ENCODE data around the gene PCBP3.

PCBP3 gene

GRCh38 chr21:45827881-45828579 lies 184.5 kb downstream of the PCBP3 start:
- no peak overlapping the region for H3K4me3 ChIP-seq (ENCODE audit: low read depth, low read length)
- no peak for DNase-seq (ENCODE audit: low read depth)
- TF ChIP-seq MYC (IDR thresholded peaks at IDR 0.05; ENCODE audit: low read depth, low read length), result no peak
- no peak for TF ChIP-seq CTCF (IDR thresholded peaks at IDR 0.05; ENCODE audit: low read depth, low read length)
- no peak for TF ChIP-seq POLR2A (IDR thresholded peaks at IDR 0.05; ENCODE audit: extremely low read depth, insufficient read length)
- TF ChIP-seq MAX (IDR thresholded peaks at IDR 0.05; ENCODE audit: low read depth, low read length), result no peak

DNA sequence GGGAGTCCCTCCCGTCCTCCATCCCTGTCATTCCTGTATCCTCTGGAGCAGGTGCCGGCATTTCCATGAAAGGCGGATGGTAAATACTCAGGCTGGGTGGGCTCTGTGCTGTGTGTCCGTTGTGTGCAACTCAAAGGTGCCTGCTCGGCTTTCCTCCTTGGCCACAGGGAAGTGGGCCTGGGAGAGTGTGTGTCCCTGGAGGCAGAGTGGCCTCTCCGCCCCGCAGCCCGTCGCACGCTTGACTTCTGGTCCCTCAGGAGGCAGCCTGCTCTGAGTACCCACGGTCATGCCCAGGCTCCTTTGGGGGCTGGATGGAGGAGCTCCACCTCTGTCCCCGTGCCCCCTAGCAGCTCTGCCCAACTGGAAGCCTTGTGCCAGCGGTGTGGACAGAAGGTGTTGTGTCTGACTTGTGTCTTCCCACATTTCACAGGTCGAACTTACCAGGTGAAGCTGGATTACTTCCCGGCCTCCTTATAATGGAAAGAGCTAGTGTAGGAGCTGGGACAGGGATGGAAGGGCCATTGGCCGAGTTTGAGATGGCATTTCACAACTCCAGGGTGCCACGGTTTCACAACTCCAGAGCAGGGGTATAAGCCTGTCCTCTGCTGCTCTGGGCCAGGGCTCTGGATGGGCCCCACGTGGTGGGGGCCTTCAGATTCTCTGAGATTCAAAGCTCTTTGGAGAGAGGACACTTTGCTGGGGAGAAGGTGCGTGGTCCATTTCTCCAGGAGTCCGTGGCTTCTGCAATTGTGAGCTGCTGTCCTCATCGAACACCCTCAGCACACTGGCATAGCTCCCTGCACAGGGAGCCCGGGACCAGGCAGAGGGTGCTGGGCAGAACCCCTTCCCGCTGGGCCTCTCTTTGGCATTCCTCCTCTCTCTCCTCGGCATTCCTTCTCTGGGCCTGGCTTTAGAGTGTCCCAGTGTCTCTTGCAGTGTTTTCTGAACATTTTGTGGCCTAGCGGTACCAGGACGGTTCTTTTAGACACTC lies 185.3 kb downstream of the PCBP3 start:
- DNase-seq (ENCODE audit: low read depth), result no peak
- TF ChIP-seq MYC (IDR thresholded peaks at IDR 0.05; ENCODE audit: low read depth, low read length), result no peak
- no peak for TF ChIP-seq CTCF (IDR thresholded peaks at IDR 0.05; ENCODE audit: low read depth, low read length)
- TF ChIP-seq MAX (IDR thresholded peaks at IDR 0.05; ENCODE audit: low read depth, low read length), result no peak
- TF ChIP-seq POLR2A (IDR thresholded peaks at IDR 0.05; ENCODE audit: extremely low read depth, insufficient read length), result no peak
- no peak overlapping the region for H3K4me3 ChIP-seq (ENCODE audit: low read depth, low read length)

- TF ChIP-seq CTCF (IDR thresholded peaks at IDR 0.05; ENCODE audit: low read depth, low read length), result no peak
- TF ChIP-seq MYC (IDR thresholded peaks at IDR 0.05; ENCODE audit: low read depth, low read length), result no peak
- no peak for TF ChIP-seq POLR2A (IDR thresholded peaks at IDR 0.05; ENCODE audit: extremely low read depth, insufficient read length)
- TF ChIP-seq MAX (IDR thresholded peaks at IDR 0.05; ENCODE audit: low read depth, low read length), result no peak
- no peak for DNase-seq (ENCODE audit: low read depth)
- no peak overlapping the region for H3K4me3 ChIP-seq (ENCODE audit: low read depth, low read length)
Measured at GRCh38 chr21:45829668-45830067, 186.1 kb downstream of the PCBP3 start.

- TF ChIP-seq POLR2A (IDR thresholded peaks at IDR 0.05; ENCODE audit: extremely low read depth, insufficient read length) (no peak), CTCF (IDR thresholded peaks at IDR 0.05; ENCODE audit: low read depth, low read length) (no peak), MAX (IDR thresholded peaks at IDR 0.05; ENCODE audit: low read depth, low read length) (no peak), MYC (IDR thresholded peaks at IDR 0.05; ENCODE audit: low read depth, low read length) (no peak)
- no peak overlapping the region for H3K4me3 ChIP-seq (ENCODE audit: low read depth, low read length)
- DNase-seq (ENCODE audit: low read depth), result no peak
Measured at GRCh38 chr21:45830221-45830640, 186.7 kb downstream of the PCBP3 start.

DNA sequence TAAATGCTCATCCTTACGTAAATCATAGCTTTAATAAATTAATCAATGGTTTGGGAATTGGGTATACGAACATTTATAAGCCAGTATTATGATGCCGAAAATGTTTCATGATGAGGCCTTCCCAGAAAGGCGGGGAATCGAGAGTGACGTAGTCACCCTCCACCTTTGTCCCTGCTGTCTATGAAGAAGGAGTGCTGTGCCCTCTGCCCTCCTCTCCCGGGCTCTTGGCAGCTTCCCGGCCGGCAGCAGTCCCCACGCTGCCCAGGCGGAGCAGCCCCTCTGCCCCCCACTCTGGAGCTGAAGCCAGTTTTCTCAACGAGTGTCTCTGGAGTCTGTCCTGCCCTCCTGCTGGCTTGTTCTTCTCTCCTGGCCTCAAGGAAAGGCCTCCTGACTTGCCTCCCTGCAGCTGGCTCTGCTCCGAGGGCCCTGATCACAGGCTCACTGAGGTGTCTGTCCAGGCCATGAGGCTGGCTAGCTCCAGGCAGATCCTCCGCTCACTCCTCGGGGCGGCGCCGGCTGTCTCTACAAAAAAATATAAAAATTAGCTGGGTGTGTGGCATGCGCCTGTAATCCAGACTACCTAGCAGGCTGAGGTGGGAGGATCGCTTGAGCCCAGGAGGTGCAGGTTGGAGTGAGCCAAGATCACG lies 187.3 kb downstream of the PCBP3 start:
- no peak for DNase-seq (ENCODE audit: low read depth)
- H3K4me3 ChIP-seq (ENCODE audit: low read depth, low read length), result no peak overlapping the region
- no peak for TF ChIP-seq CTCF (IDR thresholded peaks at IDR 0.05; ENCODE audit: low read depth, low read length)
- no peak for TF ChIP-seq POLR2A (IDR thresholded peaks at IDR 0.05; ENCODE audit: extremely low read depth, insufficient read length)
- TF ChIP-seq MAX (IDR thresholded peaks at IDR 0.05; ENCODE audit: low read depth, low read length), result no peak
- TF ChIP-seq MYC (IDR thresholded peaks at IDR 0.05; ENCODE audit: low read depth, low read length), result no peak
